Right lobe of liver (tissue), 4 donors: ENCODE measurements around the gene HLA-DMA.

Experiments
- CTCF ChIP-seq, 4 donors: fragments of 200-600 bp in 3 of 4; fragments of 450-650 bp in 1 of 4; IDR thresholded peaks; one replicate each; pipeline versions ENCODE4 v1.5.1 to v1.8.0; 2016 to 2022; ENCODE audit warnings: antibody characterized with exemption in 4 of 4, mild to moderate bottlenecking in 2 of 4
- POLR2A ChIP-seq: fragments of 450-650 bp; IDR thresholded peaks from one replicate; pipeline ENCODE4 v1.6.1; 2017; ENCODE audit warnings: antibody characterized with exemption, mild to moderate bottlenecking
- donor health status: DM: no; HTN: no; CAD: no.
- donor health status: DM: no; HTN: no; CAD: no.
- donor health status: DM: no; HTN: yes; CAD: no.

- TF ChIP-seq CTCF (IDR thresholded peaks at IDR 0.05) (no peak), POLR2A (no peak)
Observed at GRCh38 chr6:32980488-32981038, 27.7 kb upstream of the HLA-DMA start.
